AG09309 (cell line): Measurements from ENCODE around the gene PHLDB2.

Experiments used
- DNase-seq: peaks from one replicate; pipeline ENCODE4 v3.0.0-alpha.2; 2010; ENCODE audit warnings: low read depth
- H3K4me3 ChIP-seq: 2 replicates; pipeline ENCODE4 v1.5.1; 2011; ENCODE audit warnings: mild to moderate bottlenecking, low read depth, low read length, moderate library complexity; ENCODE audit not compliant: control insufficient read depth
- TF ChIP-seq, protein P1 (sequence below): IDR thresholded peaks from 2 replicates; pipeline ENCODE4 v1.5.1; 2011; ENCODE audit warnings: mild to moderate bottlenecking, low read depth, low read length, inconsistent platforms; ENCODE audit not compliant: insufficient read depth, control insufficient read depth; ENCODE audit errors: missing control alignments

Gene PHLDB2

DNA sequence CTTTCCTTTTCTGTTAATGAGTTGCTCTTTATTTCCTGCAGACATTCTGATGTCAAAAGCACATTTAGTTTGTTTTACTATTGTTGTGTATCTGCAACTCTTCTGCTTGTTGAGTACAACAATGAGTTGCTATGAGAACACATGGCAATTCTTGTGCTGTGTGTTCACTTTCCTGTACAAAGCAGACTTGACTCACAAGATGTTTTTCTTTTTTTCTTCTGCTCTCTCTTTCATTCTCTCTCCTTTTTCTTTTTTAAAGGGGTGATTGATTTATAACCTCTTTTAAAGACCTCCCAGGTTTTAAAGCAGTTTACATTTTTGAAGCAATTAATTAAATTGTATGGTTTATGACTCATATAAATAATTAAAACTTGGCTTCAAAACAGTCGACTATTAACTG lies 88.2 kb downstream of the PHLDB2 start:
- H3K4me3 ChIP-seq = no peak overlapping the region
- TF ChIP-seq, protein P1, sequence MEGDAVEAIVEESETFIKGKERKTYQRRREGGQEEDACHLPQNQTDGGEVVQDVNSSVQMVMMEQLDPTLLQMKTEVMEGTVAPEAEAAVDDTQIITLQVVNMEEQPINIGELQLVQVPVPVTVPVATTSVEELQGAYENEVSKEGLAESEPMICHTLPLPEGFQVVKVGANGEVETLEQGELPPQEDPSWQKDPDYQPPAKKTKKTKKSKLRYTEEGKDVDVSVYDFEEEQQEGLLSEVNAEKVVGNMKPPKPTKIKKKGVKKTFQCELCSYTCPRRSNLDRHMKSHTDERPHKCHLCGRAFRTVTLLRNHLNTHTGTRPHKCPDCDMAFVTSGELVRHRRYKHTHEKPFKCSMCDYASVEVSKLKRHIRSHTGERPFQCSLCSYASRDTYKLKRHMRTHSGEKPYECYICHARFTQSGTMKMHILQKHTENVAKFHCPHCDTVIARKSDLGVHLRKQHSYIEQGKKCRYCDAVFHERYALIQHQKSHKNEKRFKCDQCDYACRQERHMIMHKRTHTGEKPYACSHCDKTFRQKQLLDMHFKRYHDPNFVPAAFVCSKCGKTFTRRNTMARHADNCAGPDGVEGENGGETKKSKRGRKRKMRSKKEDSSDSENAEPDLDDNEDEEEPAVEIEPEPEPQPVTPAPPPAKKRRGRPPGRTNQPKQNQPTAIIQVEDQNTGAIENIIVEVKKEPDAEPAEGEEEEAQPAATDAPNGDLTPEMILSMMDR = no peak
- DNase-seq = no peak

DNA sequence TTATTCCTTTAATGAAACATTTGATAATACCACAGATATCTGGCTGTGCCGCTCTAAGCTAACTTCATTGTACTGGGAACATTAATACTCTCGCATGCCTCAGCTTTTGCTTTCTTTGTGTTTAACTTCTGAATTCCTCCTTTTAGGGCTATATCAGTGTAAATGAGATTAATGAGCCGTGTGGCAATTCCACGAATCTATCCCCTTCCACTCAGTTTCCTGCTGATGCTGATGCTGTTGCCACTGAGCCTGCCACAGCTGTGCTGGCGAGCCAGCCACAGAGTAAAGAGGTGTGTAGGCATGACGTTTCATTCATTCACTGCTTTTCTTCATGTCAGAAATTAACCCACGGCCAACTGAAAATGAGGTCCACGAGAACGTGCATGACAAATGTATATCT lies 89.7 kb downstream of the PHLDB2 start:
- DNase-seq = no peak
- TF ChIP-seq, protein P1 = no peak
- H3K4me3 ChIP-seq = no peak overlapping the region

DNA sequence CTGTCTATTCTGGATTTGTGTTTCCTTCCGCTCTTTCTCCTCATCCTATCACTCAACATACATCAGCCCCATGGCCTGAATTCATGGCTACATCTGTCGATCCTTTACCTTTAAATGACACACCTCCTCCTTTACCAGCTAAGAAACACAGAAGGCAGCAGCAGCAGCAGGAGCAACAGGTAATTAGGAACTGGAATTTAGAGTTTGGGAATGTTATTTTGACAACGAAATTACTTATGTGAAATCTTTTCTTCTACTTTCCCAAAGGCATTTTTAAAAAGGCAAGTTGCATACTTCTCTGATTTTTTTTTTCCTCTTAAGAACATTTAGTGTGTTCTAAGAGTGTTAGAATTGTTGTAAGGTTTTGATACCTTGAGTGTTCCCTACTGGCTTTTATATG lies 90.6 kb downstream of the PHLDB2 start:
- no peak overlapping the region for H3K4me3 ChIP-seq
- DNase-seq = no peak
- TF ChIP-seq, protein P1 = no peak

DNA sequence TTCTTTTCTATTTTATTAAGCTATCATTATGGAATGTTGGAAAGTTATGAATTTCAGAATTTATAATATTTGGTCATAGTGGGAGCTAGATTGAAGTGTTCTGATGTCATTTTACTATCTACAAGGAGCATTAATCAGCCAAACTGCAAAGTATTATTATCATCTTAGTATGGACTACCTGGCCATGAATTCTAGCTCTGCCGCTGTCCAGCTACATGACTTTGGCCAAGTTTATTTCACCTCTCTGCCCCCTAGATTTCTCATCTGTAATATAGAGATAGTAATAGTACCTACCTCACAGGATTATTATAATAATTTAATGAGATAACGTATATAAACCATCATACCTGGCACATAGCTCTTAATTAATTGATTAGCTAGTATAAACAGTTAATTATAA lies 92.0 kb downstream of the PHLDB2 start:
- no peak for DNase-seq
- no peak overlapping the region for H3K4me3 ChIP-seq
- TF ChIP-seq, protein P1 = no peak

DNA sequence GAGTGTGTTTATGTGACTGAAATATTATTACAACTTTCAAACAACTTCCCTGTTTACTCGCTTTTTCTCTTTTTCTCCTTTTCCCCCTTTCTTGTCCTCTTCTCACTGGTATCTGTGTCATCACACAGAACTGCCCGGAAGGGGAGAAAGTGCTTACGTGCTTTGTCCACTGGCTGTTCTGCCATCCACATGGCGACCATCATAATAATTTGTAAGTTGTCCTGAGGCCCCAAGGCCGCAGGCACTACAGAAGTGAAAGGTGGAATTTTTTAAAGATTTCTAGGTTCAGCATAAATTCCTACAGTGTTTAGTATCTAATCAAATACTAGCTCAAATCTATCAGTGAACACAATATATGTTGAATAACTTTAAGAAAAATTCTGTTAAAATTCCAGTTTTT lies 93.0 kb downstream of the PHLDB2 start:
- TF ChIP-seq, protein P1 = no peak
- H3K4me3 ChIP-seq = no peak overlapping the region

DNA sequence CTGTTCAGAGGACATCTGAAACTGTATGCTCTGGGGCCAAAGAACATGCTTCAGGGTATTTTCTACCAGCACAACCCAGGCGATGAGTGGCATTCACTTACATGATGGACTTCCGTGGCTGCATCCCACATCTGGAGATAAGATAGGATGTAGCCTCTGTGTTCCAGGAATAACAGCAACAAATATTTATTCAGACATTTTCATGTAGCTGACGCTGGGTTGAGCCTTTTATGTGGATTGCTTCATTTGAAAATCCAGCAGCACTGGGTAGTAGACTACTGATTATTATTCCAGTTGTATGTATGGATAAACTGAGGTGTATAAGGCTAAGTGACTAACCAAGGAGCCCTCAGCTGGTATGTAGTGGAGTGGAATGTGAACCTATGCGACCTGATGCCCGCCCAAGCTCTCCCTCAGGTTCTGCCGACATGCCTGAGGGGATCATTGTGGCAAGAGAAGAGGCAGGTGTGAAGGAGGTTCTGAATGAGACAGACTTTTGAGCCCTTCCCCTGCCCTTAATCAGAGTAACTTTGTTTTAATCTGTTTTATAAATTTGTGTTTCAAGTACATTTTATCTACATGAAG lies 93.9 kb downstream of the PHLDB2 start:
- no peak for DNase-seq
- H3K4me3 ChIP-seq = no peak overlapping the region
- TF ChIP-seq, protein P1 = no peak

More for the DNA sequence above, 93.0 kb downstream of the PHLDB2 start:
- no peak for DNase-seq
